Fibroblast of lung (primary cell): ENCODE data around the gene RSRP1. TPM values are rescaled to one million over a fixed set of nuclear protein-coding genes. Genes with fewer than 3 reads are reported as not detected.

ENCODE experiments used
- DNase-seq, 2 donors: peaks; one replicate each; pipeline versions ENCODE4 v3.0.0 to v3.0.0-alpha.2; 2010; ENCODE audit warnings: low read depth in 2 of 2
- H2AFZ ChIP-seq: 2 replicates; pipeline ENCODE4 v1.5.1; 2012; ENCODE audit warnings: low read length, control low read depth, inconsistent platforms
- H3K27ac ChIP-seq: 2 replicates; pipeline ENCODE4 v1.5.1; 2011; ENCODE audit warnings: low read length, control low read depth; ENCODE audit not compliant: insufficient read depth
- H3K27me3 ChIP-seq: 2 replicates; pipeline ENCODE4 v1.5.1; 2011; ENCODE audit warnings: mild to moderate bottlenecking, low read length; ENCODE audit not compliant: control insufficient read depth, insufficient read depth
- H3K36me3 ChIP-seq: 2 replicates; pipeline ENCODE4 v1.5.1; 2011; ENCODE audit warnings: low read length; ENCODE audit not compliant: control insufficient read depth, insufficient read depth
- H3K4me1 ChIP-seq: 2 replicates; pipeline ENCODE4 v1.5.1; 2011; ENCODE audit warnings: low read length; ENCODE audit not compliant: control insufficient read depth, insufficient read depth; ENCODE audit errors: extremely low read depth
- H3K4me2 ChIP-seq: 2 replicates; pipeline ENCODE4 v1.5.1; 2011; ENCODE audit warnings: low read length, control low read depth; ENCODE audit not compliant: insufficient read depth; ENCODE audit errors: extremely low read depth
- H3K4me3 ChIP-seq, 4 experiments: fragments of 200-600 bp in 1 of 4; sonication (generic) in 1 of 4; replicated peaks in 1 of 4; 2 replicates each; pipeline ENCODE4 v1.5.1; 2011 to 2016; ENCODE audit warnings: low read length in 4 of 4, low read depth in 3 of 4, mild to moderate bottlenecking in 3 of 4, control low read depth in 2 of 4, inconsistent platforms in 1 of 4, mixed read lengths in 1 of 4; ENCODE audit not compliant: insufficient read depth in 1 of 4; ENCODE audit errors: control extremely low read depth in 1 of 4
- H3K79me2 ChIP-seq: 2 replicates; pipeline ENCODE4 v1.5.1; 2012; ENCODE audit warnings: mild to moderate bottlenecking, low read length, inconsistent platforms; ENCODE audit not compliant: control insufficient read depth, insufficient read depth
- H3K9ac ChIP-seq: 2 replicates; pipeline ENCODE4 v1.5.1; 2011; ENCODE audit warnings: mild to moderate bottlenecking, low read length, control low read depth; ENCODE audit not compliant: insufficient read depth
- H3K9me3 ChIP-seq: 2 replicates; pipeline ENCODE4 v1.5.1; 2012; ENCODE audit warnings: low read depth, low read length; ENCODE audit not compliant: control insufficient read depth, insufficient read depth
- H4K20me1 ChIP-seq: 2 replicates; pipeline ENCODE4 v1.5.1; 2011; ENCODE audit warnings: low read length; ENCODE audit not compliant: control insufficient read depth, insufficient read depth; ENCODE audit errors: extremely low read depth
- EZH2 ChIP-seq: IDR thresholded peaks from 2 replicates; pipeline ENCODE4 v1.5.1; 2012; ENCODE audit warnings: low read length, control low read depth, mild to moderate bottlenecking; ENCODE audit errors: missing control alignments
- polyA plus RNA-seq, 2 donors: library from polyadenylated mRNA; depleted of rRNA in 1 of 2; stranded (reverse) in 1 of 2; unstranded in 1 of 2; fragments of >200 nt; gene quantifications; 2 replicates each; pipeline ENCODE4 v1.2.1, GENCODE V29; 2011 to 2012; ENCODE audit warnings: missing spikeins in 1 of 2
- total RNA-seq: library from RNA; depleted of rRNA; stranded (reverse); fragments of >200 nt; gene quantifications from 2 replicates; pipeline ENCODE4 v1.2.1, GENCODE V29; 2014
- TF ChIP-seq, protein P1 (sequence below), 2 donors: IDR thresholded peaks in 1 of 2; conservative IDR thresholded peaks in 1 of 2; 1 replicate in 1 of 2; 2 replicates in 1 of 2; pipeline ENCODE4 v1.5.1; 2011 to 2012; ENCODE audit warnings: low read length in 2 of 2, control low read depth in 1 of 2, inconsistent platforms in 1 of 2, low read depth in 1 of 2, mild to moderate bottlenecking in 1 of 2

The RSRP1 gene
- total and polyA plus RNA-seq, 2 donors (not counting 1 experiment from before 2014, with no cell fraction given), result 37.9 to 123 TPM

DNA sequence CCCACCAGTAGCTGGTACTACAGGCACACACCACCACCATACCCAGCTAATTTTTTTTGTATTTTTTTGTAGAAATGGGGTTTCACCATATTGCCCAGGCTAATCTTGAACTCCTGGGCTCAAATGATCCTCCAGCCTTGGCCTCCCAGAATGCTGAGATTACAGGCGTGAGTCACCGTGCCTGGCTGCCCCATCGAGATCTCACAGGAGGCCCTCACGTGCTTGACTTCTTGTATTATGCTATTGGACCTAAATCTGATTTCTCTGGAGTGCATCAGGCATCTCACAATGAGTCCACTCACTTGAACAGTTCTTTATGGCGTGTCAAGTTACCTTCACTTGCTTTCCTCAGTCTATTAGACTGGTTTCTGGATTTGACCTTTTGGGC is 9.3 kb upstream of the RSRP1 start:
- H3K9ac ChIP-seq, result no peak overlapping the region
- H3K4me3 ChIP-seq, result no peak overlapping the region
- peak in 1 of 2 donors; percentile 30 for DNase-seq
- H3K4me1 ChIP-seq, result no peaks in the 10 kb centered on the region
- TF ChIP-seq, protein P1, sequence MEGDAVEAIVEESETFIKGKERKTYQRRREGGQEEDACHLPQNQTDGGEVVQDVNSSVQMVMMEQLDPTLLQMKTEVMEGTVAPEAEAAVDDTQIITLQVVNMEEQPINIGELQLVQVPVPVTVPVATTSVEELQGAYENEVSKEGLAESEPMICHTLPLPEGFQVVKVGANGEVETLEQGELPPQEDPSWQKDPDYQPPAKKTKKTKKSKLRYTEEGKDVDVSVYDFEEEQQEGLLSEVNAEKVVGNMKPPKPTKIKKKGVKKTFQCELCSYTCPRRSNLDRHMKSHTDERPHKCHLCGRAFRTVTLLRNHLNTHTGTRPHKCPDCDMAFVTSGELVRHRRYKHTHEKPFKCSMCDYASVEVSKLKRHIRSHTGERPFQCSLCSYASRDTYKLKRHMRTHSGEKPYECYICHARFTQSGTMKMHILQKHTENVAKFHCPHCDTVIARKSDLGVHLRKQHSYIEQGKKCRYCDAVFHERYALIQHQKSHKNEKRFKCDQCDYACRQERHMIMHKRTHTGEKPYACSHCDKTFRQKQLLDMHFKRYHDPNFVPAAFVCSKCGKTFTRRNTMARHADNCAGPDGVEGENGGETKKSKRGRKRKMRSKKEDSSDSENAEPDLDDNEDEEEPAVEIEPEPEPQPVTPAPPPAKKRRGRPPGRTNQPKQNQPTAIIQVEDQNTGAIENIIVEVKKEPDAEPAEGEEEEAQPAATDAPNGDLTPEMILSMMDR (conservative IDR thresholded peaks at IDR 0.05 in 1 of 2, IDR thresholded peaks at IDR 0.05 in 1 of 2; ENCODE audit: low read depth in 1 of 2, low read length in 2 of 2), result no peak
- no peak for TF ChIP-seq EZH2
- H2AFZ ChIP-seq, result no peak overlapping the region
- no peaks in the 10 kb centered on the region for H3K9me3 ChIP-seq
- no peak overlapping the region for H3K27ac ChIP-seq
- H3K4me2 ChIP-seq, result no peak overlapping the region
- no peaks in the 10 kb centered on the region for H3K27me3 ChIP-seq
- no peaks in the 10 kb centered on the region for H4K20me1 ChIP-seq
- no peaks in the 10 kb centered on the region for H3K36me3 ChIP-seq
- no peaks in the 10 kb centered on the region for H3K79me2 ChIP-seq

DNA sequence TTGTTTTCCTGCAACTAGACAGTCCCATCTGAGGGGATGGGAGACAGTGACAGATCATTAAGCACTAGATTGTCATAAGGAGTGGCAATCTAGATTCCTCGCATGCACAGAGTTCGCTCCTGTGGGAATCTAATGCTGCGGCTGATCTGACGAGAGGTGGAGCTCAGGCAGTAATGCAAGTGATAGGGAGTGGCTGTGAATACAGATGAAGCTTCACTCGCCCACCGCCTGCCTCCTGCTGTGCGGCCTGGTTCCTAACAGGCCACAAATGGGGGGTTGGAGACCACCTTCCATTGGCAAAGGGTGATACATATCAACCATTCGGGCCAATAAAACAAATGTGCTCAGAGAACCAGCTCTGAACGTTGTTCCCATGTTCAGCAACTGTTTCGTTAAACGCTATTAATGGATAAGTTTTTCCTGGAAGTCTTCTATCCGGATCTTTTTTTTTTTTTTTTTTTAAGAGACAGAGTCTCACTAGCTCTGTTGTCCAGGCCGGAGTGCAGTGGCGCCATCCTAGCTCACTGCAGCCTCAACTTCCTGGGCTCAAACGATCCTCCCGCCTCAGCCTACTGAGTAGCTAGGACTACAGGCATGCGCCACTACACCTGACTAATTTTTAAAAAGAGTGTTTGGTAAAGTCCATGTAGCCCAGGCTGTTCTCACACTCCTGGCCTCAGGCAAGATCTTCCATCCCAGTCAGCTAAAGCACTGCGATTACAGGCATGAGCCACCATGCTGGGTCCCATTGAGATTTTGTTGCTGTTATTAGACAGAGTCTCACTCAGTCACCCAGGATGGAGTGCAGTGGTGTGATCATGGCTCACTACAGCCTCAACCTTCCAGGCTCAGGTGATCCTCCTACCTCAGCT is 8.7 kb upstream of the RSRP1 start:
- TF ChIP-seq, protein P1 (conservative IDR thresholded peaks at IDR 0.05 in 1 of 2, IDR thresholded peaks at IDR 0.05 in 1 of 2; ENCODE audit: low read depth in 1 of 2, low read length in 2 of 2), result no peak
- TF ChIP-seq EZH2, result no peak
- H3K79me2 ChIP-seq, result no peaks in the 10 kb centered on the region
- H3K27ac ChIP-seq, result no peak overlapping the region

DNA sequence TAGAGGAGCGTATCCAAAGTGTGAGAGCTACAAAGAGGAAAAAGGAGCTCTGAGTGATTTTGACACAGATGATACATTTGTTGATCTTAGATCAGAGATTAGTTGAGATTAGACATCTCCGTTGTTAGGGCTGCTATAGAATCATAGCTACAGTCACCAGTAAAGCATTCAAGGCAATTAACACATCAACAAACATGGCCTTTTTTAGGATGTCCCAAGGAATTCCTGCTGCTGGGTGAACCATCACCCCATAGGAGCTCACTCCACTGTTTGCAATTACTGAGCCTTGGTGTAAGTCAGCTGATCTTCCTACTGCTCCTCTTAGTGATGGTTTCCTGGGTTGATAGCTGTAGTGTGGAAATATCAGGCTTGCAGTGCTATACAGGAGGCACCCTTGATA is 6.7 kb upstream of the RSRP1 start:
- Histone ChIP-seq H2AFZ (no peak overlapping the region), H3K4me2 (peak overlapping the region; percentile 23), H3K4me3 (no peak overlapping the region), H4K20me1 (no peaks in the 10 kb centered on the region), H3K79me2 (no peaks in the 10 kb centered on the region), H3K36me3 (no peaks in the 10 kb centered on the region), H3K9ac (no peak overlapping the region), H3K9me3 (no peaks in the 10 kb centered on the region), H3K4me1 (no peaks in the 10 kb centered on the region), H3K27ac (peak overlapping the region; percentile 60), H3K27me3 (no peaks in the 10 kb centered on the region)
- TF ChIP-seq, protein P1 (conservative IDR thresholded peaks at IDR 0.05 in 1 of 2, IDR thresholded peaks at IDR 0.05 in 1 of 2; ENCODE audit: low read depth in 1 of 2, low read length in 2 of 2), result no peak
- no peak for TF ChIP-seq EZH2
- peak; percentile 17 to 63 for DNase-seq

More for the DNA sequence above, 8.7 kb upstream of the RSRP1 start:
- no peak overlapping the region for H2AFZ ChIP-seq
- H3K27me3 ChIP-seq, result no peaks in the 10 kb centered on the region
- H3K4me2 ChIP-seq, result no peak overlapping the region
- H3K9me3 ChIP-seq, result no peaks in the 10 kb centered on the region
- no peaks in the 10 kb centered on the region for H3K36me3 ChIP-seq
- H3K4me3 ChIP-seq, result no peak overlapping the region
- H3K9ac ChIP-seq, result no peak overlapping the region
- no peaks in the 10 kb centered on the region for H3K4me1 ChIP-seq
- DNase-seq, result no peak
- no peaks in the 10 kb centered on the region for H4K20me1 ChIP-seq
